ENCODE data around the gene SMG6. TPM values are rescaled to one million over a fixed set of nuclear protein-coding genes. Genes with fewer than 3 reads are reported as not detected.

The SMG6 gene
- total and polyA plus RNA-seq, 2 of the 4 experiments (the other 2 are of a cell fraction) = 16.3 to 30.3 TPM

DNA sequence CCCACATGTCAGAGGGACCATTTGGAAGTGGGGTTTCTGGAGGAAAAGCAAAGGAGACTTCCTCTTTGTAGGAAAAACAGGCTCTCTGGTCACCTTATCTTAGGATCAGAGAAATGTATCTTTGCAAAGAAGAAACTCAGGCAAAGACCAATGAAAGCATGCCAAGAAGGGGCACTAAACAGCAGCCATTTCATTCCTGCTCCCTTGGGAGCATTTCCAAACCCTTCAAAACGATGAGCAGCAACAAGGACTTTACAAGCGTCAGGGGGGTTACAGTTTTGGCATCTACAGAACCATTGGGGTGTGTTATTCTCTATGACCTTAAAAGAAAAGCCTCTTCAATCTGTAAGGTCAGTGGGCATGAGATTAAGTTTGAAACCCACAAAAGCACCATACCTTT lies 122.8 kb downstream of the SMG6 start:
- Histone ChIP-seq H2BK5ac (ENCODE audit: low read depth, low read length, poor library complexity, severe bottlenecking) (peak overlapping the region; percentile 92), H3K9ac (ENCODE audit: low read depth, low read length) (peak overlapping the region; percentile 45), H2BK20ac (ENCODE audit: low read depth, low read length) (peak overlapping the region; percentile 79), H2AFZ (replicated peaks; ENCODE audit: low read length, poor library complexity) (no peak overlapping the region), H3K4ac (ENCODE audit: low read depth, low read length) (peak overlapping the region; percentile 99), H3K4me2 (ENCODE audit: low read depth, low read length) (peak overlapping the region; percentile 24; the same call in 1 of the 2 replicates), H3K9me3 (ENCODE audit: control insufficient read depth, insufficient read depth, low read length) (no peaks in the 10 kb centered on the region), H3K18ac (ENCODE audit: low read depth, low read length) (peak overlapping the region; percentile 89), H3K23ac (ENCODE audit: low read depth, low read length) (peak overlapping the region; percentile 99; the same call in 1 of the 2 replicates), H3K9me1 (ENCODE audit: insufficient read depth, low read length) (peaks cover 59% of the 10 kb centered on the region), H2AK5ac (ENCODE audit: low read depth, low read length) (peak overlapping the region; percentile 100), H4K5ac (ENCODE audit: low read depth, low read length) (peak overlapping the region; percentile 79), H3K4me1 (ENCODE audit: control insufficient read depth, insufficient read depth, low read length) (peaks cover 56% of the 10 kb centered on the region), H4K8ac (ENCODE audit: low read depth in 2 of 2, low read length in 2 of 2) (peak overlapping the region; percentile 94 to 98), H3K79me1 (ENCODE audit: low read depth in 1 of 2, low read length in 2 of 2) (peaks cover 38 to 76% of the 10 kb centered on the region in 2 experiments), H4K20me1 (ENCODE audit: insufficient read depth, low read length) (no peaks in the 10 kb centered on the region), H3K27me3 (ENCODE audit: control insufficient read depth, insufficient read depth, low read length) (no peaks in the 10 kb centered on the region), H2AK9ac (replicated peaks; ENCODE audit: low read depth, low read length, poor library complexity) (no peak overlapping the region), H3K36me3 (ENCODE audit: control insufficient read depth, insufficient read depth, low read length) (peaks cover 10% of the 10 kb centered on the region), H3K14ac (replicated peaks; ENCODE audit: low read depth, low read length) (peak overlapping the region; percentile 99), H2BK120ac (ENCODE audit: low read depth, low read length) (peak overlapping the region; percentile 98), H3K27ac (ENCODE audit: insufficient read depth, low read length) (peak overlapping the region; percentile 87), H3K56ac (ENCODE audit: extremely low read depth, insufficient read depth, low read length) (peak overlapping the region; percentile 86), H3K4me3 (ENCODE audit: insufficient read depth, low read depth, low read length) (no peak overlapping the region), H4K91ac (ENCODE audit: insufficient read depth, low read depth, low read length) (peak overlapping the region; percentile 98), H2BK15ac (ENCODE audit: low read depth, low read length) (peak overlapping the region; percentile 68; the same call in 2 of the 3 replicates)
- ATAC-seq (ENCODE audit: low read depth) (no peak), DNase-seq (no peak)
- BruUV-seq (replicated peaks) = no TSS peak
- intact Hi-C loops (cut with micrococcal nuclease) = loop anchor here (2.0 kb wide), 1 partner anchor 32 kb away; no protein-coding TSS in a partner anchor
- ChIA-PET CTCF (interaction anchor here (0.6 to 2.0 kb wide), 4 partner anchors 43 to 126 kb away, joined by 3 to 7 read pairs (median 4); no protein-coding TSS in a partner anchor), POLR2A (ENCODE audit: unreplicated experiment) (interaction anchor here (0.9 to 1.0 kb wide), 2 partner anchors 34 to 80 kb away, joined by 3 read pairs; no protein-coding TSS in a partner anchor)
- WGBS, 2 experiments (ENCODE audit: extremely low coverage in 2 of 2, insufficient read length in 1 of 2) = no CpG with 5 or more reads among the region's 2 CpGs
- dilution Hi-C loops (cut with HindIII; ENCODE audit: low sequenced_read_pairs, unreplicated experiment) = no loop called here
- in situ Hi-C loops (cut with MboI; ENCODE audit: low sequenced_read_pairs) = no loop called here
- TF ChIP-seq BHLHE40 (IDR thresholded peaks at IDR 0.05; ENCODE audit: low read depth, low read length) (no peak), MAZ (IDR thresholded peaks at IDR 0.05; ENCODE audit: borderline replicate concordance, low read depth, low read length) (no peak), SMC3 (IDR thresholded peaks at IDR 0.05; ENCODE audit: low read depth, low read length) (no peak), RFX5 (IDR thresholded peaks at IDR 0.05; ENCODE audit: low read depth, low read length) (no peak)
